ENCODE data around the gene CTNNA1.

- no peak for TF ChIP-seq POLR2A (IDR thresholded peaks at IDR 0.05)
- no peak for TF ChIP-seq CTCF (IDR thresholded peaks at IDR 0.05)
These were observed 227.9 kb downstream of the CTNNA1 start for GRCh38 chr5:138981131-138981530.

Data from lower leg skin (tissue), 3 donors.